MCF 10A (cell line): Measurements from ENCODE around the gene OR51T1. TPM values are rescaled to one million over a fixed set of nuclear protein-coding genes. Genes with fewer than 3 reads are reported as not detected.

Experiments used
- BruUV-seq: library from RNA; stranded (reverse); fragments of 400-500 nt; replicated peaks from 2 replicates; lab custom pipeline; 2021; lab: Mats Ljungman, UMichigan
- CTCF ChIA-PET: fragments of 300-600 bp; sonication (Branson Sonifier 250); formaldehyde crosslinking; extraction: SDS; loops from one replicate; lab custom pipeline; 2021; ENCODE audit warnings: antibody characterized with exemption, inconsistent platforms; lab: Yijun Ruan, JAX
- POLR2A ChIA-PET: fragments of 300-600, 350-650 bp; sonication (Branson Sonifier 250); formaldehyde crosslinking; extraction: SDS; loops from one replicate; lab custom pipeline; 2020; ENCODE audit warnings: antibody characterized with exemption, inconsistent platforms; lab: Yijun Ruan, JAX
- DNase-seq: peaks from one replicate; pipeline ENCODE4 v3.0.0-alpha.2; 2018; ENCODE audit not compliant: unreplicated experiment
- H3K27ac Mint-ChIP-seq: one replicate; pipeline ENCODE4 v1.8.0; 2022; ENCODE audit warnings: mild to moderate bottlenecking, low read depth, mixed read lengths; ENCODE audit not compliant: unreplicated experiment
- H3K27me3 Mint-ChIP-seq: one replicate; pipeline ENCODE4 v1.8.0; 2022; ENCODE audit warnings: mixed read lengths; ENCODE audit not compliant: insufficient read depth, unreplicated experiment
- H3K36me3 Mint-ChIP-seq: one replicate; pipeline ENCODE4 v1.8.0; 2022; ENCODE audit warnings: mild to moderate bottlenecking, moderate library complexity, mixed read lengths; ENCODE audit not compliant: insufficient read depth, unreplicated experiment
- H3K4me1 Mint-ChIP-seq: one replicate; pipeline ENCODE4 v1.8.0; 2022; ENCODE audit warnings: mixed read lengths; ENCODE audit not compliant: insufficient read depth, unreplicated experiment
- H3K4me3 Mint-ChIP-seq: one replicate; pipeline ENCODE4 v1.8.0; 2022; ENCODE audit warnings: mild to moderate bottlenecking, moderate library complexity, mixed read lengths; ENCODE audit not compliant: unreplicated experiment
- H3K9me3 Mint-ChIP-seq: one replicate; pipeline ENCODE4 v1.8.0; 2022; ENCODE audit warnings: mixed read lengths; ENCODE audit not compliant: unreplicated experiment
- CTCF ChIP-seq: fragments of 200-600 bp; IDR thresholded peaks from one replicate; pipeline ENCODE4 v1.8.0; 2022; ENCODE audit warnings: antibody characterized with exemption, mild to moderate bottlenecking; ENCODE audit not compliant: unreplicated experiment
- intact Hi-C: fragments of 100-400 bp; cut with micrococcal nuclease; formaldehyde crosslinking; loops from 2 replicates; pipeline ENCODE4 v1.14.1; 2022
- total RNA-seq: library from RNA; stranded (reverse); gene quantifications from 2 replicates; pipeline ENCODE4 v1.2.3, GENCODE V29; 2022

Gene OR51T1
- total RNA-seq, 1 experiment from 2014 or later, result not detected

GRCh38 chr11:4865855-4866254 lies 15.8 kb upstream of the OR51T1 start:
- CTCF ChIA-PET, result interaction anchor here (0.8 kb wide), 1 partner anchor 230 kb away, joined by 3 read pairs; no protein-coding TSS in a partner anchor
- TF ChIP-seq CTCF, result no peak
- H3K36me3 Mint-ChIP-seq, result no peaks in the 10 kb centered on the region
- H3K4me3 Mint-ChIP-seq, result no peak overlapping the region
- DNase-seq, result no peak
- POLR2A ChIA-PET, result no interaction called here
- peaks cover 8% of the 10 kb centered on the region for H3K9me3 Mint-ChIP-seq
- no peak overlapping the region for H3K27ac Mint-ChIP-seq
- intact Hi-C loops, result no loop called here
- H3K4me1 Mint-ChIP-seq, result no peaks in the 10 kb centered on the region
- BruUV-seq, result no TSS peak
- peaks cover 13% of the 10 kb centered on the region for H3K27me3 Mint-ChIP-seq

- no peak overlapping the region for H3K4me3 Mint-ChIP-seq
- H3K27me3 Mint-ChIP-seq, result peaks cover 46% of the 10 kb centered on the region
- no peaks in the 10 kb centered on the region for H3K36me3 Mint-ChIP-seq
- no peak overlapping the region for H3K27ac Mint-ChIP-seq
- CTCF ChIA-PET, result interaction anchor here (0.6 kb wide), 1 partner anchor 1525 kb away, joined by 4 read pairs; no protein-coding TSS in a partner anchor
- BruUV-seq, result no TSS peak
- no peak for DNase-seq
- H3K9me3 Mint-ChIP-seq, result no peaks in the 10 kb centered on the region
- intact Hi-C loops, result no loop called here
- POLR2A ChIA-PET, result no interaction called here
- TF ChIP-seq CTCF, result no peak
- H3K4me1 Mint-ChIP-seq, result no peaks in the 10 kb centered on the region
Observed at GRCh38 chr11:4881188-4881587, 512 bp upstream of the OR51T1 start.

GRCh38 chr11:4882543-4882942 lies 843 bp downstream of the OR51T1 start:
- Mint-ChIP-seq H3K9me3 (no peaks in the 10 kb centered on the region), H3K27ac (no peak overlapping the region), H3K4me1 (no peaks in the 10 kb centered on the region), H3K27me3 (peaks cover 46% of the 10 kb centered on the region), H3K4me3 (no peak overlapping the region), H3K36me3 (no peaks in the 10 kb centered on the region)
- CTCF ChIA-PET, result no interaction called here
- POLR2A ChIA-PET, result no interaction called here
- BruUV-seq, result no TSS peak
- intact Hi-C loops, result no loop called here
- no peak for TF ChIP-seq CTCF
- no peak for DNase-seq

GRCh38 chr11:4884361-4884760 lies 2.7 kb downstream of the OR51T1 start:
- Mint-ChIP-seq H3K9me3 (no peaks in the 10 kb centered on the region), H3K4me1 (no peaks in the 10 kb centered on the region), H3K36me3 (no peaks in the 10 kb centered on the region), H3K27me3 (peaks cover 46% of the 10 kb centered on the region), H3K27ac (no peak overlapping the region), H3K4me3 (no peak overlapping the region)
- ChIA-PET CTCF (no interaction called here), POLR2A (no interaction called here)
- no peak for TF ChIP-seq CTCF
- intact Hi-C loops, result no loop called here
- no TSS peak for BruUV-seq
- no peak for DNase-seq
